Activated CD4-positive, alpha-beta T cell treated with anti-CD3 and anti-CD28 coated beads for 36 hours (primary cell): ENCODE results near the gene DUSP1. TPM values are rescaled to one million over a fixed set of nuclear protein-coding genes. Genes with fewer than 3 reads are reported as not detected.

ENCODE experiments used
- ATAC-seq: fragments of 200-7000 bp; cut with Tn5 transposase; one replicate; pipeline ENCODE4 v1.10.0; 2021; ENCODE audit warnings: mild to moderate bottlenecking, moderate library complexity
- CTCF ChIA-PET: fragments of 350-600 bp; sonication (Branson Sonifier 250); formaldehyde crosslinking; loops from one replicate; lab custom pipeline; 2021; ENCODE audit warnings: antibody characterized with exemption; lab: Charles Lee
- POLR2A ChIA-PET: fragments of 350-600 bp; sonication (Branson Sonifier 250); formaldehyde crosslinking; loops from one replicate; lab custom pipeline; 2021; ENCODE audit warnings: antibody characterized with exemption, inconsistent platforms; lab: Charles Lee
- DNase-seq: peaks from one replicate; pipeline ENCODE4 v3.0.0-alpha.2; 2020
- H3K27ac Mint-ChIP-seq: one replicate; pipeline ENCODE4 v1.8.0; 2021; ENCODE audit warnings: mixed read lengths
- H3K27me3 Mint-ChIP-seq: one replicate; pipeline ENCODE4 v1.8.0; 2021; ENCODE audit warnings: mixed read lengths
- H3K36me3 Mint-ChIP-seq: one replicate; pipeline ENCODE4 v1.8.0; 2021; ENCODE audit warnings: low read depth, mixed read lengths
- H3K4me1 Mint-ChIP-seq: one replicate; pipeline ENCODE4 v1.8.0; 2021; ENCODE audit warnings: mixed read lengths
- H3K4me3 Mint-ChIP-seq: one replicate; pipeline ENCODE4 v1.8.0; 2021; ENCODE audit warnings: mild to moderate bottlenecking, moderate library complexity, mixed read lengths
- H3K9me3 Mint-ChIP-seq: one replicate; pipeline ENCODE4 v1.8.0; 2021; ENCODE audit warnings: low read depth, mixed read lengths
- intact Hi-C, 2 experiments: fragments of 100-400 bp; cut with DNase I in 1 of 2; cut with micrococcal nuclease in 1 of 2; formaldehyde crosslinking; loops; one replicate each; pipeline versions ENCODE4 v1.14.2 to v1.15.1; 2022 to 2024; cut with DNase I, micrococcal nuclease
- total RNA-seq, 2 experiments: library from RNA; stranded (reverse); gene quantifications; one replicate each; pipeline ENCODE4 v1.2.3, GENCODE V29; 2021

Gene DUSP1
- total RNA-seq, 2 experiments from 2014 or later: 6.7 to 7.4 TPM

DNA sequence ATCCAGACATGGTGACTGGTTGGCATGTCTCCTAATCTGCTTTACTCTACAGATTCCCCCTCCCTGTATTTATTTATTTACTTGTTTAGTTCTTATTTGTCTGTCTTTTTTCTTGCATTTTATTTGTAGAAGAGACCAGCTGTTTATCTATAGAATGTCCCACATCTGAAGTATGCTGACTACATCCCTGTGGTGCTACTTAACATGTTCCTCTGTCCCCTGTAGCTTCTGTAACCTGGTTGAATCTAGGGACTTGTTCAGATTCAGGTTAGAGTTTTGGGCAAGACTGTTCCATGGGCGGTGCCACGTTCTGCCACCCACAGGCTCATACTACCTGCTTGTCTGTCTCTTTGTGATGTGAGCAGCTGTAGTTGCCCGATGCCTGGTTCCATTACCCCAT, 23.5 kb downstream of the DUSP1 start:
- ATAC-seq: no peak
- Mint-ChIP-seq H3K4me3 (no peak overlapping the region), H3K27me3 (no peaks in the 10 kb centered on the region), H3K4me1 (no peaks in the 10 kb centered on the region), H3K36me3 (no peaks in the 10 kb centered on the region), H3K27ac (no peak overlapping the region), H3K9me3 (peaks cover 4% of the 10 kb centered on the region)
- ChIA-PET POLR2A (no interaction called here), CTCF (no interaction called here)
- DNase-seq: no peak
- intact Hi-C loops: no loop called here

DNA sequence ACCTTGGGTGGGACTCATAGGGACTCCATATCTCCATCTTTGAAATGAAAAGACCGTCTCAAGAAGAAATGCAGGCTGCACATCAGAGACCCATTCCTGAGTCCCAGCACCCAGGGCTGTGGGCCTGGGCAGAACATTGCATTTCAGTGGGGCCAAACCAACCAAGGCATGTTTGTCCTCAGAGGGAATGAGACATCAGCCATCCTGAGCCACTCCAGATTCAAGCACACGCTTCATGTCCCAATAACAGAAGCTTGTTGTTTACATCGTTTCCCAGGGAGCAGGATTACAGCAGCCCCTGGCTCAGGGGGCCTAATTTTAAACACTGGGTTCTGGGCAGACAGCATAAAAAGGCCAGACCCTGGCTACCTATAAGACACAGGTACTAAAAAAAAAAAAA, 24.3 kb downstream of the DUSP1 start:
- H3K36me3 Mint-ChIP-seq: no peaks in the 10 kb centered on the region
- ChIA-PET POLR2A (no interaction called here), CTCF (no interaction called here)
- H3K4me1 Mint-ChIP-seq: no peaks in the 10 kb centered on the region
- ATAC-seq: no peak
- H3K9me3 Mint-ChIP-seq: peaks cover 4% of the 10 kb centered on the region
- no peak for DNase-seq
- no peak overlapping the region for H3K27ac Mint-ChIP-seq
- intact Hi-C loops: no loop called here
- no peaks in the 10 kb centered on the region for H3K27me3 Mint-ChIP-seq
- no peak overlapping the region for H3K4me3 Mint-ChIP-seq

GRCh38 chr5:172745838-172746237, 25.2 kb downstream of the DUSP1 start:
- ChIA-PET CTCF (no interaction called here), POLR2A (no interaction called here)
- H3K9me3 Mint-ChIP-seq: peaks cover 4% of the 10 kb centered on the region
- no peak for ATAC-seq
- H3K36me3 Mint-ChIP-seq: no peaks in the 10 kb centered on the region
- H3K27me3 Mint-ChIP-seq: no peaks in the 10 kb centered on the region
- no peak overlapping the region for H3K27ac Mint-ChIP-seq
- no peaks in the 10 kb centered on the region for H3K4me1 Mint-ChIP-seq
- DNase-seq: no peak
- intact Hi-C loops: no loop called here
- no peak overlapping the region for H3K4me3 Mint-ChIP-seq

GRCh38 chr5:172745406-172745805, 25.6 kb downstream of the DUSP1 start:
- Mint-ChIP-seq H3K27ac (no peak overlapping the region), H3K4me1 (no peaks in the 10 kb centered on the region), H3K27me3 (no peaks in the 10 kb centered on the region), H3K9me3 (peaks cover 4% of the 10 kb centered on the region), H3K36me3 (no peaks in the 10 kb centered on the region), H3K4me3 (no peak overlapping the region)
- CTCF ChIA-PET: no interaction called here
- intact Hi-C loops: no loop called here
- ATAC-seq (no peak), DNase-seq (no peak)
- POLR2A ChIA-PET: no interaction called here

DNA sequence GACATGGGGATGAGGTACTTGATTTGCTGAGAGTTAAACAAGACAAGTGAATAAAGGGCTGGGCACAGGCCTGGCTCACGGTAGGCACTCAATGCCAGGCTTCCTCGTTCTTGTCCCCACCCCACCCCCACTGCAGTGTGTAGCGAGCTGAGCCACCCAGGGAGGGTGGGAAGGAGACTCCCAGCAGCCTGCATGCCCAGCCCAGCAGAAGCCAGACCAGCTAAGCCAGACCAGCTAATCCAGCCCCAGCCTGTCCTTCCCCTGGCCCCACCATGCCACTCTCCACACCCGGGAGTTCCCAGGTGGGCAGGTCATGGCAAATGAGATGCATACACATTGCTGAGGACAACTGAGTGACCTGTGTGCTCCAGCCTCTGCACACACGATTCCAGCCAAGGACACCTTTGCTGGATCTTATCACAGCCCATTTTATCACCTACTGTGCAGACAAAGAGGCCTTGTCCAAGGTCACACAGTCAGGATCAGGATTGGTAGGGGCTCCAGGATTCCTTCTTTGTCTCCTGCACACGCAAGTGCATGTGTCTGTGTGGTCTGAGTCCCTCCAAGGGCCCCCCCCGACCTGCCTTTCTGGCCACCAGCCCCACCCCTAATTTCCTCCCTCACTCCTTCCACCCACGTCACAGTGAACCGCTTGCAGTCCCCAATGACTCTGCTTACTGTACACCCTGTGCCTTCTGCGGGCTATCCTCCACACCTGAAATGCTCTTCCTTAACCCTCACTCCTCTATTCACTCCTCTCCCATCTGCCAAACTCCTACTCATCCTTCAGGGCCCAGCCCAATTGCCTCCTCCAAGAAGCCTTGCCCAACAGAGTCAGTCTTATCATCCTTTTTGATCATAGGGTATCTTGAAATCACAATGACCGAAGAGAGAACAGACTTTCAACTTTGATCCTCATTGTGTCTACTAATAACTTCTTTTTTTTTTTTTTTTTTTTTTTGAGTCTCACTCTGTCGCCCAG, 26.6 kb downstream of the DUSP1 start:
- Mint-ChIP-seq H3K4me3 (no peak overlapping the region), H3K9me3 (peaks cover 4% of the 10 kb centered on the region), H3K27me3 (no peaks in the 10 kb centered on the region), H3K4me1 (no peaks in the 10 kb centered on the region), H3K36me3 (no peaks in the 10 kb centered on the region), H3K27ac (no peak overlapping the region)
- ATAC-seq (no peak), DNase-seq (no peak)
- CTCF ChIA-PET: interaction anchor here (0.7 kb wide), 1 partner anchor 215 kb away, joined by 4 read pairs; no protein-coding TSS in a partner anchor
- intact Hi-C loops: no loop called here
- POLR2A ChIA-PET: no interaction called here

- no peaks in the 10 kb centered on the region for H3K4me1 Mint-ChIP-seq
- POLR2A ChIA-PET: no interaction called here
- no peak for ATAC-seq
- CTCF ChIA-PET: no interaction called here
- H3K36me3 Mint-ChIP-seq: no peaks in the 10 kb centered on the region
- H3K27me3 Mint-ChIP-seq: no peaks in the 10 kb centered on the region
- no peak overlapping the region for H3K4me3 Mint-ChIP-seq
- H3K9me3 Mint-ChIP-seq: peaks cover 4% of the 10 kb centered on the region
- DNase-seq: no peak
- H3K27ac Mint-ChIP-seq: no peak overlapping the region
- intact Hi-C loops: no loop called here
Observed at GRCh38 chr5:172743112-172743959, 27.7 kb downstream of the DUSP1 start.

- no peak for ATAC-seq
- POLR2A ChIA-PET: no interaction called here
- Mint-ChIP-seq H3K4me3 (no peak overlapping the region), H3K36me3 (no peaks in the 10 kb centered on the region), H3K4me1 (no peaks in the 10 kb centered on the region), H3K27me3 (no peaks in the 10 kb centered on the region), H3K9me3 (no peaks in the 10 kb centered on the region), H3K27ac (peak overlapping the region; percentile 3)
- intact Hi-C loops: no loop called here
- no peak for DNase-seq
- CTCF ChIA-PET: interaction anchor here (1.0 kb wide), 2 partner anchors 24 to 27 kb away, joined by 3 to 4 read pairs; no protein-coding TSS in a partner anchor
Observed at GRCh38 chr5:172741206-172741582, 29.8 kb downstream of the DUSP1 start.

GRCh38 chr5:172740428-172741205, 30.4 kb downstream of the DUSP1 start:
- Mint-ChIP-seq H3K4me3 (no peak overlapping the region), H3K27me3 (no peaks in the 10 kb centered on the region), H3K36me3 (no peaks in the 10 kb centered on the region), H3K4me1 (no peaks in the 10 kb centered on the region), H3K9me3 (no peaks in the 10 kb centered on the region), H3K27ac (peak overlapping the region; percentile 3)
- ChIA-PET POLR2A (no interaction called here), CTCF (interaction anchor here (1.0 kb wide), 2 partner anchors 24 to 26 kb away, joined by 3 to 4 read pairs; no protein-coding TSS in a partner anchor)
- no peak for DNase-seq
- intact Hi-C loops: no loop called here
- ATAC-seq: no peak

DNA sequence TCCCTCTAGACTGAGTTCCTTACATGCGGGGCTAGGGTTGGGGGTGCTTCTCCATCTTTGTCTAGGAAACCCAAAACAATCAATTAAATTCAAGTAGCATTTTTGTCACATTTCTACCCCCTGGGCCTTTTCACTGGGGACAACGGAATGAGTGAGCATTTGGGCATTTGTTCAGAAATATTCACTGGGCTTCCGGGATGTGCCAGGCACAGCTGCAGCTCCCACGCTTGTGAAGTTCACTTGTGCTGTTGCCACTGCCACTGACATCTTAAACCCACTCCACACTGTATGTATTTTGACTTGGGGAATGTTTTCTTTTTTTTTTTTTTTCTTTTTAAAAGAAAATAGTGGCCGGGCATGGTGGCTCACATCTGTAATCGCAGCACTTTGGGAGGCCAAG, 31.6 kb downstream of the DUSP1 start:
- H3K36me3 Mint-ChIP-seq: no peaks in the 10 kb centered on the region
- no peak overlapping the region for H3K27ac Mint-ChIP-seq
- H3K9me3 Mint-ChIP-seq: no peaks in the 10 kb centered on the region
- intact Hi-C loops: no loop called here
- H3K4me3 Mint-ChIP-seq: no peak overlapping the region
- DNase-seq: no peak
- H3K27me3 Mint-ChIP-seq: no peaks in the 10 kb centered on the region
- POLR2A ChIA-PET: no interaction called here
- CTCF ChIA-PET: no interaction called here
- ATAC-seq: no peak
- no peaks in the 10 kb centered on the region for H3K4me1 Mint-ChIP-seq

DNA sequence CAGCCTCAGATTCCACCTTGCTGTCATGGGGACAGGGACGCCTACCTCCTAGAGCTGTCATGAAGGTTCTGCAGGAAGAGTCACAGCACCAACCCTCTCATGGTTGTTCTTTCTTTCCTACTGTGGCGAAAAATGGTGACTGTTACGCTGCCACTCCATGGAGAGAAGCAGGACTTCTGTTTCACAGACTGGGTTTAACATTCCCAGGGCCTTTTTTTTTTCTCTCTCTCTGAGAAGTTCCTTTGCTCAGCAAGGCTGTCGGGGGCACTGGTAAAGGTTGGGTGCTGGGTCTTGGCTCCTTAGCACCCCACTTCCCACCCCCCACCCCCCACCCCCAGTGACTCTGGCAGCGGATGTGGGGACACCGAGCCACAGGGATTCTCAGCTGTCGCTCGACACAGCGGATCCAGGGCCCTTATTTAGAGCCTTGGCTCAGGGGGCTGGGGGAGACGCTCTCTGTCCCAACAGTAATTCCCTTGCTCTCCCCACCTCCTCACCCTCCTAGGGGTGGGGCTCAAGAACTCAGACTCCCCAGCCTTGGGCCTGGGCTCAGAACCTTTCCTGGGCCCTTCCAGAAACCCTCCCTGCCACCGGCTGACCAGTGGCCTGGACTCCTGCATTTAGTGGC, 34.4 kb downstream of the DUSP1 start:
- POLR2A ChIA-PET: no interaction called here
- ATAC-seq (no peak), DNase-seq (no peak)
- H3K4me3 Mint-ChIP-seq: no peak overlapping the region
- no peaks in the 10 kb centered on the region for H3K4me1 Mint-ChIP-seq
- intact Hi-C loops: no loop called here
- H3K27ac Mint-ChIP-seq: no peak overlapping the region
- H3K9me3 Mint-ChIP-seq: no peaks in the 10 kb centered on the region
- H3K27me3 Mint-ChIP-seq: no peaks in the 10 kb centered on the region
- no peaks in the 10 kb centered on the region for H3K36me3 Mint-ChIP-seq
- CTCF ChIA-PET: no interaction called here
